ENCODE results near the gene EFHC2.

DNA sequence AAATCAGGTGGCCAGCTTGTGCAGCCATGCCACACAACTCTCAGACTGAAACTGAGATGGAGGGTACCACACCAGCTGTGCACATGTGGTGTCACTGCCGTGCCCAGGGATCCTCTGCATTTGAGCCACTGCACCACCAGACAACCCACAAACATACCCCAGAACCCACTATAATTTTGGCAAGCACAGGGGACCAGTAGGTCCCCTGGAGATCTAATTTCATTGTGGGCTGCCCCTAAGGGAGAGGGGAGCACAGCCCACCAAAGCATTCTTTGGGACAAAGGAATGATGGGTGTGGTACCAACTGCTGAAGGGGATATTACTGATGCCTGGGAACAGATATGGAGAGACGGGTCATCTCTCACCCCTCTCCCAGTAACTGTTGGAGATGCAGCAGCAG, 140.9 kb downstream of the EFHC2 start:
- TF ChIP-seq, protein P1, sequence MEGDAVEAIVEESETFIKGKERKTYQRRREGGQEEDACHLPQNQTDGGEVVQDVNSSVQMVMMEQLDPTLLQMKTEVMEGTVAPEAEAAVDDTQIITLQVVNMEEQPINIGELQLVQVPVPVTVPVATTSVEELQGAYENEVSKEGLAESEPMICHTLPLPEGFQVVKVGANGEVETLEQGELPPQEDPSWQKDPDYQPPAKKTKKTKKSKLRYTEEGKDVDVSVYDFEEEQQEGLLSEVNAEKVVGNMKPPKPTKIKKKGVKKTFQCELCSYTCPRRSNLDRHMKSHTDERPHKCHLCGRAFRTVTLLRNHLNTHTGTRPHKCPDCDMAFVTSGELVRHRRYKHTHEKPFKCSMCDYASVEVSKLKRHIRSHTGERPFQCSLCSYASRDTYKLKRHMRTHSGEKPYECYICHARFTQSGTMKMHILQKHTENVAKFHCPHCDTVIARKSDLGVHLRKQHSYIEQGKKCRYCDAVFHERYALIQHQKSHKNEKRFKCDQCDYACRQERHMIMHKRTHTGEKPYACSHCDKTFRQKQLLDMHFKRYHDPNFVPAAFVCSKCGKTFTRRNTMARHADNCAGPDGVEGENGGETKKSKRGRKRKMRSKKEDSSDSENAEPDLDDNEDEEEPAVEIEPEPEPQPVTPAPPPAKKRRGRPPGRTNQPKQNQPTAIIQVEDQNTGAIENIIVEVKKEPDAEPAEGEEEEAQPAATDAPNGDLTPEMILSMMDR (IDR thresholded peaks at IDR 0.05): no peak
- no peak for TF ChIP-seq POLR2A (IDR thresholded peaks at IDR 0.05)
